ENCODE measurements around the gene ANGEL1.

The ANGEL1 gene

GRCh38 chr14:76760331-76761135 is 52.1 kb downstream of the ANGEL1 start:
- DNase-seq (ENCODE audit: insufficient read length) (no peak), FAIRE-seq (no peak)
- TF ChIP-seq POLR2AphosphoS5 (IDR thresholded peaks at IDR 0.05; ENCODE audit: low read depth, low read length) (no peak), TAF1 (IDR thresholded peaks at IDR 0.05; ENCODE audit: borderline replicate concordance, low read depth, low read length) (no peak), POLR2A (IDR thresholded peaks at IDR 0.05; ENCODE audit: low read depth, low read length) (no peak)

GRCh38 chr14:76759589-76759988 is 53.1 kb downstream of the ANGEL1 start:
- FAIRE-seq (no peak), DNase-seq (ENCODE audit: insufficient read length) (no peak)
- TF ChIP-seq POLR2AphosphoS5 (IDR thresholded peaks at IDR 0.05; ENCODE audit: low read depth, low read length) (no peak), TAF1 (IDR thresholded peaks at IDR 0.05; ENCODE audit: borderline replicate concordance, low read depth, low read length) (no peak), POLR2A (IDR thresholded peaks at IDR 0.05; ENCODE audit: low read depth, low read length) (no peak)

DNA sequence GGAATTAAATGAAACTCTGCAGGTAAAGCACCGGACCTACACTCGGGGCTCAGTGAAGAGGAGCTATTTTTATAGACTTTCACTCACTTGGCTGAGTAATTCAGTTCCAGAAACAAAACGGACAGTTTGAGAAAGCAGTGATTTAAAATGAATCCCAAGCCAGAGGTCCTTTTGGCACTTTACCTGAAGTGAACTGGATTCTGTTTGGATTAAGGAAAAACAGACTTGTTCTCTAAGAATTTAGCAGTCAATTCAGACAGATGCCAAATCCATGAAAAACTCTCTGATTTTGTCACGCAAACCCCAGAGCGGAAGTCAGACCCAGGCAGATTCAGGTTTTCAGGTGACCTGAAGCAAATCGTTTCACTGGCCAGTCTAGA is 56.3 kb downstream of the ANGEL1 start:
- DNase-seq (ENCODE audit: insufficient read length) (no peak), FAIRE-seq (no peak)
- TF ChIP-seq TAF1 (IDR thresholded peaks at IDR 0.05; ENCODE audit: borderline replicate concordance, low read depth, low read length), result no peak
- no peak for TF ChIP-seq POLR2AphosphoS5 (IDR thresholded peaks at IDR 0.05; ENCODE audit: low read depth, low read length)
- TF ChIP-seq POLR2A (IDR thresholded peaks at IDR 0.05; ENCODE audit: low read depth, low read length), result no peak

DNA sequence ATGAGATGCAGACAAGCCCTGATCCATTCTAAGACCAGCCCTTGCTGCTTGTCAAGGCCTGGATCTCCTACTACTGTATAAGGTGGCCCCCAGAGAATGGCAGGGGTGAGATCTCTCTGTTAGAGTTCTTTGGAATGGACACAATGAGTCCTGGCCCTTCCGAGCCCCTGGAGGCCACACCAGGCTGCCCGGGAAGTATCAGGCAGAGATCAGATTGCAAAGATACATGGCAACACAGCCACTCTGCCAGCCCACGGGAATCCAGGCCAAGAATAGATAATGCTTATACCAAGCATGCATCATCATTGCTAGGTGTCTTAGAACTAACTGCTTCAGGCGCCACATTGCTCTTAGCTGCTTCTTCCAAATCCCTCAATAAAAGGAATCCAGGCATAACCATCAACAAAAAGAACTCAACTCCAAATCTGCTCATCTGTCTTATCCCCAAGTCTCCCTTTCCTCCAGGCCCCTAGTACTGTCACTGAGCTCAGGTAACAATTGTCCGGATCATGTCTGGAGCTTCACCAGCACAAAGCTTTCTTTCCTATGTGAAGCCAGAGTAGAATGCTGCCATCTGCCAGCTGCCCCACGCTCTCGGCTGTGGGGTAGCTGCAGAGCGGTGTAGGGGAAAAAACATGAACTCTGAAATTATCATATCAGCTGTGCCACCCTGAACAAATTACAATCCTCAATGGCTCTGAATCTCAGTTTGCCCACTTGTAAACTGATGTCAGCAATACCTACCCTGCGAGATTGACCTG is 56.9 kb downstream of the ANGEL1 start:
- TF ChIP-seq TAF1 (IDR thresholded peaks at IDR 0.05; ENCODE audit: borderline replicate concordance, low read depth, low read length) (no peak), POLR2AphosphoS5 (IDR thresholded peaks at IDR 0.05; ENCODE audit: low read depth, low read length) (no peak), POLR2A (IDR thresholded peaks at IDR 0.05; ENCODE audit: low read depth, low read length) (no peak)
- DNase-seq (ENCODE audit: insufficient read length) (no peak), FAIRE-seq (no peak)

DNA sequence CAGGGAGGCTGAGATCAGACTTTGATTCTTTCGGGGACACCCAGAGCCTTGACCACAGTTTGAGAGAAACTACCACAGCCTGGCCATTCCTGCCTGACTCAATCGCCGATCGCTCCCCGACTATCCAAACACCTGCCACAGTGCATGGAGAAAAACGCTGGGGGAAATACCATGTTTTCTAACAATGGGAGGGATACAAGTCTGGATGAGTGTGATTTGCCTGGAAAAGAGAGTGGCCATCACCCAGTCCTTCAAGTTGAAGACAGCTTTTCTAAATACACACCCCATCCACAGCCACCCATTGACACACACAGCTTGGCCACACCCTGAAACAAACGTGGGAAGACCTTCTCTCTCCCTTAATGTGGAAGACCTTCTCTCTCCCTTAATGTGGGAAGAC is 58.1 kb downstream of the ANGEL1 start:
- FAIRE-seq (no peak), DNase-seq (ENCODE audit: insufficient read length) (no peak)
- TF ChIP-seq POLR2AphosphoS5 (IDR thresholded peaks at IDR 0.05; ENCODE audit: low read depth, low read length) (no peak), TAF1 (IDR thresholded peaks at IDR 0.05; ENCODE audit: borderline replicate concordance, low read depth, low read length) (no peak), POLR2A (IDR thresholded peaks at IDR 0.05; ENCODE audit: low read depth, low read length) (no peak)

DNA sequence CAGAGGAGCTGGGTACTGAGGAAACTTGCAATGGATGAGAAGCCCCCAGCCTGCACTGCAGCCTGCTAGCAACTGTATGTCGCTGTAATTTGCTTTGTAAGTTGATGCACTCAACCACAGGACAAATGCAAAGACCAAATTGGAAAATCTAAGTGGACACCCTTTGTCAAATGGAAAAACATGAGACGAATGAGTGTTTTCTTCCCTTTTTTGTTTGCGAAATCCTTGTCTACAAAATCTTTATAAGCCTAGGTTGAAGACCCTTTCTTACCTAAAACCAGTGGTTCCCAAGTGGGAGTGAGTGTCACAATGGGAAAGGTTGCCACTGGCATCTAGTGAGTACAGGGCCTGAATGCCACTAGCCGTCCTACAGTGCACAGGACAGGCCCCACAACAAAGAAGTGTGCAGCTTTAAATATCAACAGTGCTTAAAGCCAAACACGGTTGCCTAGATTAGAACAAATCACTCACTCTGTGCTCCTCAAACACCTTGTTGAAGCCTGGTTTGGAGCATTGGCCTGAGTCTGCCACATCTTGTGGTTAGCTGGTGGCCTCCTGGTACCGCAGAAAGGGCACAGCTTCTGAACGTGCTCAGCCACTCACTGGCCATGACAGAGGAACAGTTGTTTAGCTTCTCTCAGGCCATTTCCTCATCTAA is 59.0 kb downstream of the ANGEL1 start:
- no peak for FAIRE-seq
- no peak for TF ChIP-seq POLR2AphosphoS5 (IDR thresholded peaks at IDR 0.05; ENCODE audit: low read depth, low read length)
- TF ChIP-seq POLR2A (IDR thresholded peaks at IDR 0.05; ENCODE audit: low read depth, low read length), result no peak
- no peak for TF ChIP-seq TAF1 (IDR thresholded peaks at IDR 0.05; ENCODE audit: borderline replicate concordance, low read depth, low read length)
- DNase-seq (ENCODE audit: insufficient read length), result no peak

DNA sequence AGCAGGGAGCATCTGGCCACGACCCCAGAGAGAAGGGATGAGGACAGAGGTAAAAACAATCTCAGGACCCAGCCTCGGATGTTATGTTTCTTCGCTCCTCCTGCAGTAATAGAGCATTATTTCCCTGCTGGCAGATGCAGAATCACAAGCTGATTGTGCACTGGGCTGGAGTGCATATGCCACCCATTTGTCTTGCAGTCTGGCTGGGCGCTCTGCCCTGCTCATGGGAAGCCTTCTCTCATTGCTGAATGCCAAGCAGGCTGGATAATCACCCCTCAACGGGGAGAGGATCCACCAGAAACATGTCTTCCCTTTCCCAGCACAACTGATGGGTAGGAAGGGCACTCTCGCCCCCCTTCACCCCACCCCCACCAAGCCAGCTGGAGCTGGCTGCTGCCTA is 59.9 kb downstream of the ANGEL1 start:
- FAIRE-seq, result no peak

GRCh38 chr14:76742966-76743365 is 69.7 kb downstream of the ANGEL1 start:
- FAIRE-seq (no peak), DNase-seq (ENCODE audit: insufficient read length) (no peak)
- no peak for TF ChIP-seq POLR2A (IDR thresholded peaks at IDR 0.05; ENCODE audit: low read depth, low read length)

More for the DNA sequence above, 59.9 kb downstream of the ANGEL1 start:
- no peak for DNase-seq (ENCODE audit: insufficient read length)
- no peak for TF ChIP-seq POLR2AphosphoS5 (IDR thresholded peaks at IDR 0.05; ENCODE audit: low read depth, low read length)
- TF ChIP-seq TAF1 (IDR thresholded peaks at IDR 0.05; ENCODE audit: borderline replicate concordance, low read depth, low read length), result no peak
- no peak for TF ChIP-seq POLR2A (IDR thresholded peaks at IDR 0.05; ENCODE audit: low read depth, low read length)

- DNase-seq (ENCODE audit: insufficient read length), result no peak
- no peak for FAIRE-seq
- no peak for TF ChIP-seq POLR2A (IDR thresholded peaks at IDR 0.05; ENCODE audit: low read depth, low read length)
- no peak for TF ChIP-seq POLR2AphosphoS5 (IDR thresholded peaks at IDR 0.05; ENCODE audit: low read depth, low read length)
- no peak for TF ChIP-seq TAF1 (IDR thresholded peaks at IDR 0.05; ENCODE audit: borderline replicate concordance, low read depth, low read length)
Observed at GRCh38 chr14:76742185-76742584, 70.5 kb downstream of the ANGEL1 start.

- no peak for FAIRE-seq
- TF ChIP-seq TAF1 (IDR thresholded peaks at IDR 0.05; ENCODE audit: borderline replicate concordance, low read depth, low read length), result no peak
- no peak for TF ChIP-seq POLR2AphosphoS5 (IDR thresholded peaks at IDR 0.05; ENCODE audit: low read depth, low read length)
- no peak for TF ChIP-seq POLR2A (IDR thresholded peaks at IDR 0.05; ENCODE audit: low read depth, low read length)
Observed at GRCh38 chr14:76741074-76741473, 71.6 kb downstream of the ANGEL1 start.

More at GRCh38 chr14:76741074-76741473, 71.6 kb downstream of the ANGEL1 start:
- DNase-seq (ENCODE audit: insufficient read length), result no peak
